Brain microvascular endothelial cell (primary cell): ENCODE data around the gene KAT2A.

Experiments used
- DNase-seq: peaks from one replicate; pipeline ENCODE4 v3.0.0-alpha.2; 2020
- H3K27ac ChIP-seq: fragments of 250-450 bp; sonication (Bioruptor Pico); 2 replicates; pipeline ENCODE4 v1.5.1; 2020; ENCODE audit warnings: mild to moderate bottlenecking, moderate library complexity
- H3K27me3 ChIP-seq: fragments of 250-450 bp; sonication (Bioruptor Pico); replicated peaks from 2 replicates; pipeline ENCODE4 v1.5.1; 2020; ENCODE audit warnings: mild to moderate bottlenecking
- H3K36me3 ChIP-seq: fragments of 250-450 bp; sonication (Bioruptor Pico); replicated peaks from 2 replicates; pipeline ENCODE4 v1.5.1; 2020; ENCODE audit warnings: mild to moderate bottlenecking
- H3K4me3 ChIP-seq: 2 replicates; pipeline ENCODE4 v1.5.1; 2011; ENCODE audit warnings: low read depth, mild to moderate bottlenecking, control low read depth, low read length, moderate library complexity
- CTCF ChIP-seq: IDR thresholded peaks from 2 replicates; pipeline ENCODE4 v1.5.1; 2011; ENCODE audit warnings: low read depth, mild to moderate bottlenecking, moderate library complexity, low read length, control low read depth, inconsistent platforms; ENCODE audit errors: missing control alignments
- in situ Hi-C: cut with HindIII; loops from 2 replicates; pipeline ENCODE4 v1.10.0; 2017; ENCODE audit warnings: low sequenced_read_pairs, low pct_ligation_motif_present

The KAT2A gene

DNA sequence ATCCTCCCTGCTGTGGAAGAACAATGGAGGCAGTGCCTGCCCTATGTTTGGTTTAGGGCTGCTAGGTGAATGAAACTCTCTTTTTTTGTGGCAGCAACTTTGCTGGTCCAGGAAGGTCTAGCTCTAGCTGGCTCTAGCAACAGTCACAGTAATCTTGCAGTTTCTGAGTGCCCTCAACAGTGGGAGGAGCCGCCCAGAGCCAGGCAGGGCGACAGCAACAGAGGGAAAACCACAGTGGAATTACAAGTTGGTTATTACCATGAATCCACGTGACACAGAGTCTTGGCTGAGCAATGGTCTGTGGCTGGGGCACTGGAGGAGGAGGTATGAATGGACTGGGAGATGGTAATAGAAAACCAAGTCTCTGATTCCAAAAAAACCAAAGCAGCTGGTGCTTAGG, 11.8 kb upstream of the KAT2A start:
- in situ Hi-C loops: no loop called here
- H3K4me3 ChIP-seq: no peak overlapping the region
- peak overlapping the region; percentile 5 for H3K27ac ChIP-seq
- peak; percentile 58 for DNase-seq
- peaks cover 20% of the 10 kb centered on the region for H3K36me3 ChIP-seq
- TF ChIP-seq CTCF: no peak
- H3K27me3 ChIP-seq: no peaks in the 10 kb centered on the region

DNA sequence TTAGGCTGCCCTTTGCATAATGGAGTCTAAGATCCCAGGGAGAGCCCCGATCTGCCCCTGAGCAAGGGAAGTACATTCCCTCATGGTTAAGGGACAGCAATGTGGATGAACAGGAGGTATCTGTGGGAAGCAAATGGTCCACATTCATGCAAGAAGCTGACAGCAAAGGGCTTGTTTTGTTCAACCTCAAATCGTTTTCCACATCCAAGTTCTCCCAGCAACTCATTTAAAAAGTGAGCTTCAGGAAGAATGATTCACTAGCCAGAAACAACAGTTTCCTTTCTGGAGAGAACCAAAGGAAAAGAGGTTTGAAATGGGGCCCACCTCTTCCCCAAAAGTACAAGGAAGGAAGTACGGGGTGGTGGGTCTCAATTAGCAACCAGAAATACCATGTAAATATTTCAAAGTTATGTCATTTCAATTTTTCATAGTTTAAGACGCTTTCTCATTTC, 10.8 kb upstream of the KAT2A start:
- in situ Hi-C loops: no loop called here
- Histone ChIP-seq H3K36me3 (peaks cover 22% of the 10 kb centered on the region), H3K27me3 (no peaks in the 10 kb centered on the region), H3K27ac (peak overlapping the region; percentile 11), H3K4me3 (no peak overlapping the region)
- DNase-seq: no peak
- no peak for TF ChIP-seq CTCF

GRCh38 chr17:42131232-42131631, 10.1 kb upstream of the KAT2A start:
- no peak for TF ChIP-seq CTCF
- in situ Hi-C loops: no loop called here
- H3K4me3 ChIP-seq: no peak overlapping the region
- H3K27ac ChIP-seq: no peak overlapping the region
- H3K36me3 ChIP-seq: peaks cover 27% of the 10 kb centered on the region
- H3K27me3 ChIP-seq: no peaks in the 10 kb centered on the region
- no peak for DNase-seq

DNA sequence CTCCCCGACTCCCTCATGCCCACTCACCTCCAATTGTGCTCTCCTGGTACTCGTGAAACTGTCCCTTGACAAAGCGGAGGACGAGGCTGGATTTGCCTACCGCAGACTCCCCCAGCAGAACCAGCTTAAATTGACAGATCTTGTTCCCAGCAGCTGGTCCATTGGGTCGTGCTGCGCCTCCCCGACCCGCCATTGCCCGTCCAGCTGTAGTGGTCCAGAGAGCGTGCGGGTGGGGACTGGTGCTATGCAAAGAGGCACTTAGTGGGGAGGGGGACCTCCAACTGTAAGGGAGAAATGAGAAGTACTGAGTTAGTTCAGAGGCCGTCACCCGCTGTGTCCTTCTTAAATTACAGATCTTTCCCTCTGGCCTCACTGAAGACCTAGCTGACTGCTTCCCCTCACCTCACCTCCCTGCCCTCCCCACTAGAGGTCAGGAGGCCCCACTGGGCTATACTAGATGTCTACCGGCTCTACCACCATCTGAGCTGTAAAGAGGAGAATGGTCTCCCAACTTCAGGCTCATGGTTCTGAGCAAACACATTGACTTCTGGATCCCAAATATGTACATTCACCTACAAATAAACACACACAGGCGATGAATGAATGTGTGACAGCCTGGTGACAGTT, 9.3 kb upstream of the KAT2A start:
- Histone ChIP-seq H3K27me3 (no peaks in the 10 kb centered on the region), H3K36me3 (peaks cover 35% of the 10 kb centered on the region), H3K4me3 (no peak overlapping the region), H3K27ac (no peak overlapping the region)
- in situ Hi-C loops: no loop called here
- TF ChIP-seq CTCF: no peak
- DNase-seq: no peak

GRCh38 chr17:42129109-42129837, 8.1 kb upstream of the KAT2A start:
- no peaks in the 10 kb centered on the region for H3K27me3 ChIP-seq
- H3K36me3 ChIP-seq: peaks cover 43% of the 10 kb centered on the region
- no peak overlapping the region for H3K4me3 ChIP-seq
- DNase-seq: no peak
- no peak overlapping the region for H3K27ac ChIP-seq
- in situ Hi-C loops: no loop called here
- no peak for TF ChIP-seq CTCF
